HepG2 (cell line): Measurements from ENCODE around the gene ARHGAP19. TPM values are rescaled to one million over a fixed set of nuclear protein-coding genes. Genes with fewer than 3 reads are reported as not detected.

Experiments used
- AHR ChIP-seq: IDR thresholded peaks from 2 replicates; pipeline ENCODE4 v1.6.1; 2018; ENCODE audit warnings: missing genetic modification reagents, missing compliant biosample characterization
- AKNA ChIP-seq: sonication (generic); formaldehyde crosslinking; IDR thresholded peaks from 2 replicates; pipeline ENCODE4 v1.4.0; 2020; ENCODE audit warnings: missing genetic modification reagents, borderline replicate concordance
- ATAD3A ChIP-seq: sonication (generic); formaldehyde crosslinking; IDR thresholded peaks from 2 replicates; pipeline ENCODE4 v1.4.0; 2020; ENCODE audit warnings: missing genetic modification reagents
- BRD4 ChIP-seq: sonication (generic); formaldehyde crosslinking; IDR thresholded peaks from 2 replicates; pipeline ENCODE4 v1.4.0; 2020; ENCODE audit warnings: missing genetic modification reagents
- MAZ ChIP-seq, 2 experiments: sonication (generic) in 1 of 2; formaldehyde crosslinking in 1 of 2; IDR thresholded peaks; 2 replicates each; pipeline versions ENCODE4 v1.5.0 to v1.6.1; 2012 to 2020; ENCODE audit warnings: low read depth in 2 of 2, mild to moderate bottlenecking in 2 of 2, borderline replicate concordance in 1 of 2, improper control_type of control experiment in 1 of 2, low read length in 1 of 2, missing genetic modification reagents in 1 of 2, moderate library complexity in 1 of 2
- MIXL1 ChIP-seq: IDR thresholded peaks from 2 replicates; pipeline ENCODE4 v1.6.1; 2016
- TBX2 ChIP-seq: sonication (generic); formaldehyde crosslinking; IDR thresholded peaks from 2 replicates; pipeline ENCODE4 v1.5.0; 2020; ENCODE audit warnings: missing genetic modification reagents, mild to moderate bottlenecking, borderline replicate concordance
- ZNF614 ChIP-seq: IDR thresholded peaks from 2 replicates; pipeline ENCODE4 v1.6.1; 2018; ENCODE audit warnings: missing biosample characterization, missing genetic modification reagents, inconsistent platforms, borderline replicate concordance
- ZNF878 ChIP-seq: sonication (generic); formaldehyde crosslinking; IDR thresholded peaks from 2 replicates; pipeline ENCODE4 v1.8.1; 2023; ENCODE audit warnings: mild to moderate bottlenecking, missing genetic modification reagents, moderate library complexity
- ZSCAN29 ChIP-seq: sonication (generic); formaldehyde crosslinking; conservative IDR thresholded peaks from 2 replicates; pipeline ENCODE4 v1.4.0; 2020; ENCODE audit warnings: mild to moderate bottlenecking, missing genetic modification reagents
- ZSCAN31 ChIP-seq: sonication (generic); formaldehyde crosslinking; IDR thresholded peaks from 2 replicates; pipeline ENCODE4 v1.5.0; 2020; ENCODE audit warnings: low read depth, mild to moderate bottlenecking, missing genetic modification reagents
- polyA plus RNA-seq, 8 experiments: library from polyadenylated mRNA; depleted of rRNA in 3 of 8; stranded (reverse) in 7 of 8; unstranded in 1 of 8; fragments of >200 nt; fragmentation: Illumina TruSeq in 4 of 8; extraction: Trizol in 4 of 8; gene quantifications; 2 replicates each; pipeline versions ENCODE4 v1.2.1 to v1.2.3, GENCODE V29; 2011 to 2016; ENCODE audit warnings: low read depth in 4 of 8, missing spikeins in 1 of 8, mixed read lengths in 1 of 8; ENCODE audit not compliant: insufficient read depth in 1 of 8
- total RNA-seq, 5 experiments: library from RNA; depleted of rRNA; stranded (reverse); fragments of >200 nt; fragmentation: Illumina TruSeq; extraction: Trizol; gene quantifications; 2 replicates each; pipeline ENCODE4 v1.2.3, GENCODE V29; 2016; ENCODE audit warnings: low read depth in 1 of 5
- TF ChIP-seq, protein P1 (sequence below): sonication (generic); formaldehyde crosslinking; IDR thresholded peaks from 2 replicates; pipeline ENCODE4 v1.4.0; 2020; ENCODE audit warnings: missing genetic modification reagents
- TF ChIP-seq, protein P2 (sequence below): IDR thresholded peaks from 2 replicates; pipeline ENCODE4 v1.6.1; 2012; ENCODE audit warnings: low read length, improper control_type of control experiment

ARHGAP19 gene
- total and polyA plus RNA-seq, 2 of the 13 experiments (the other 11 are each of a cell fraction or from before 2014, with no cell fraction given), result 7.6 to 10.0 TPM

DNA sequence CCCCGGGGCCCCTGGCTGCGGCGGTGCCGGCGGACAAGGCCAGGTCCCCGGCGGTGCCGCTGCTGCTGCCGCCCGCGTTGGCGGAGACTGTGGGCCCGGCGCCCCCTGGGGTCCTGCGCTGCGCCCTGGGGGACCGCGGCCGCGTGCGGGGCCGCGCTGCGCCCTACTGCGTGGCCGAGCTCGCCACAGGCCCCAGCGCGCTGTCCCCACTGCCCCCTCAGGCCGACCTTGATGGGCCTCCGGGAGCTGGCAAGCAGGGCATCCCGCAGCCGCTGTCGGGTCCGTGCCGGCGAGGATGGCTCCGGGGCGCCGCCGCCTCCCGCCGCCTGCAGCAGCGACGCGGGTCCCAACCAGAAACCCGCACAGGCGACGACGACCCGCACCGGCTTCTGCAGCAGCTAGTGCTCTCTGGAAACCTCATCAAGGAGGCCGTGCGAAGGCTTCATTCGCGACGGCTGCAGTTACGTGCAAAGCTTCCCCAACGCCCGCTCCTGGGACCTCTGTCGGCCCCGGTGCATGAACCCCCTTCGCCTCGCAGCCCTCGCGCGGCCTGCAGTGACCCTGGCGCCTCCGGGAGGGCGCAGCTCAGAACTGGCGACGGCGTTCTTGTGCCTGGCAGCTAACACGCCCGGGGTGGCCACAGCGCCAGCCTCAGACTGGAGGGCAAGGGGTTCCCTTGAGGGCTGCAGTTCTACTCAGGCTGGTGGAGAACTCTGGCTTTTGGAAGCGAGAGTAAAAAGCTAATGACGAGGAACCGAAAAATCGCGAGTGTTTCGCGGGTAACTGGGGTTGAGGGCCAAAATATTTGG lies 27.4 kb upstream of the ARHGAP19 start (continued):
- TF ChIP-seq, protein P1, sequence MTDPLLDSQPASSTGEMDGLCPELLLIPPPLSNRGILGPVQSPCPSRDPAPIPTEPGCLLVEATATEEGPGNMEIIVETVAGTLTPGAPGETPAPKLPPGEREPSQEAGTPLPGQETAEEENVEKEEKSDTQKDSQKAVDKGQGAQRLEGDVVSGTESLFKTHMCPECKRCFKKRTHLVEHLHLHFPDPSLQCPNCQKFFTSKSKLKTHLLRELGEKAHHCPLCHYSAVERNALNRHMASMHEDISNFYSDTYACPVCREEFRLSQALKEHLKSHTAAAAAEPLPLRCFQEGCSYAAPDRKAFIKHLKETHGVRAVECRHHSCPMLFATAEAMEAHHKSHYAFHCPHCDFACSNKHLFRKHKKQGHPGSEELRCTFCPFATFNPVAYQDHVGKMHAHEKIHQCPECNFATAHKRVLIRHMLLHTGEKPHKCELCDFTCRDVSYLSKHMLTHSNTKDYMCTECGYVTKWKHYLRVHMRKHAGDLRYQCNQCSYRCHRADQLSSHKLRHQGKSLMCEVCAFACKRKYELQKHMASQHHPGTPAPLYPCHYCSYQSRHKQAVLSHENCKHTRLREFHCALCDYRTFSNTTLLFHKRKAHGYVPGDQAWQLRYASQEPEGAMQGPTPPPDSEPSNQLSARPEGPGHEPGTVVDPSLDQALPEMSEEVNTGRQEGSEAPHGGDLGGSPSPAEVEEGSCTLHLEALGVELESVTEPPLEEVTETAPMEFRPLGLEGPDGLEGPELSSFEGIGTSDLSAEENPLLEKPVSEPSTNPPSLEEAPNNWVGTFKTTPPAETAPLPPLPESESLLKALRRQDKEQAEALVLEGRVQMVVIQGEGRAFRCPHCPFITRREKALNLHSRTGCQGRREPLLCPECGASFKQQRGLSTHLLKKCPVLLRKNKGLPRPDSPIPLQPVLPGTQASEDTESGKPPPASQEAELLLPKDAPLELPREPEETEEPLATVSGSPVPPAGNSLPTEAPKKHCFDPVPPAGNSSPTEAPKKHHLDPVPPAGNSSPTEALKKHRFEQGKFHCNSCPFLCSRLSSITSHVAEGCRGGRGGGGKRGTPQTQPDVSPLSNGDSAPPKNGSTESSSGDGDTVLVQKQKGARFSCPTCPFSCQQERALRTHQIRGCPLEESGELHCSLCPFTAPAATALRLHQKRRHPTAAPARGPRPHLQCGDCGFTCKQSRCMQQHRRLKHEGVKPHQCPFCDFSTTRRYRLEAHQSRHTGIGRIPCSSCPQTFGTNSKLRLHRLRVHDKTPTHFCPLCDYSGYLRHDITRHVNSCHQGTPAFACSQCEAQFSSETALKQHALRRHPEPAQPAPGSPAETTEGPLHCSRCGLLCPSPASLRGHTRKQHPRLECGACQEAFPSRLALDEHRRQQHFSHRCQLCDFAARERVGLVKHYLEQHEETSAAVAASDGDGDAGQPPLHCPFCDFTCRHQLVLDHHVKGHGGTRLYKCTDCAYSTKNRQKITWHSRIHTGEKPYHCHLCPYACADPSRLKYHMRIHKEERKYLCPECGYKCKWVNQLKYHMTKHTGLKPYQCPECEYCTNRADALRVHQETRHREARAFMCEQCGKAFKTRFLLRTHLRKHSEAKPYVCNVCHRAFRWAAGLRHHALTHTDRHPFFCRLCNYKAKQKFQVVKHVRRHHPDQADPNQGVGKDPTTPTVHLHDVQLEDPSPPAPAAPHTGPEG (CRISPR knock-in tag), result 0 out of 2 replicates have a peak, but pooled peaks have one; percentile 15
- no peak for TF ChIP-seq AKNA (CRISPR knock-in tag)
- TF ChIP-seq, protein P2, sequence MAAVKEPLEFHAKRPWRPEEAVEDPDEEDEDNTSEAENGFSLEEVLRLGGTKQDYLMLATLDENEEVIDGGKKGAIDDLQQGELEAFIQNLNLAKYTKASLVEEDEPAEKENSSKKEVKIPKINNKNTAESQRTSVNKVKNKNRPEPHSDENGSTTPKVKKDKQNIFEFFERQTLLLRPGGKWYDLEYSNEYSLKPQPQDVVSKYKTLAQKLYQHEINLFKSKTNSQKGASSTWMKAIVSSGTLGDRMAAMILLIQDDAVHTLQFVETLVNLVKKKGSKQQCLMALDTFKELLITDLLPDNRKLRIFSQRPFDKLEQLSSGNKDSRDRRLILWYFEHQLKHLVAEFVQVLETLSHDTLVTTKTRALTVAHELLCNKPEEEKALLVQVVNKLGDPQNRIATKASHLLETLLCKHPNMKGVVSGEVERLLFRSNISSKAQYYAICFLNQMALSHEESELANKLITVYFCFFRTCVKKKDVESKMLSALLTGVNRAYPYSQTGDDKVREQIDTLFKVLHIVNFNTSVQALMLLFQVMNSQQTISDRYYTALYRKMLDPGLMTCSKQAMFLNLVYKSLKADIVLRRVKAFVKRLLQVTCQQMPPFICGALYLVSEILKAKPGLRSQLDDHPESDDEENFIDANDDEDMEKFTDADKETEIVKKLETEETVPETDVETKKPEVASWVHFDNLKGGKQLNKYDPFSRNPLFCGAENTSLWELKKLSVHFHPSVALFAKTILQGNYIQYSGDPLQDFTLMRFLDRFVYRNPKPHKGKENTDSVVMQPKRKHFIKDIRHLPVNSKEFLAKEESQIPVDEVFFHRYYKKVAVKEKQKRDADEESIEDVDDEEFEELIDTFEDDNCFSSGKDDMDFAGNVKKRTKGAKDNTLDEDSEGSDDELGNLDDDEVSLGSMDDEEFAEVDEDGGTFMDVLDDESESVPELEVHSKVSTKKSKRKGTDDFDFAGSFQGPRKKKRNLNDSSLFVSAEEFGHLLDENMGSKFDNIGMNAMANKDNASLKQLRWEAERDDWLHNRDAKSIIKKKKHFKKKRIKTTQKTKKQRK, result no peak
- 0 out of 2 replicates have a peak, but pooled peaks have one; percentile 48 for TF ChIP-seq ZNF614 (CRISPR knock-in tag)
- 0 out of 2 replicates have a peak, but pooled peaks have one; percentile 27 for TF ChIP-seq ZSCAN31
- 0 out of 2 replicates have a peak, but pooled peaks have one; percentile 29 for TF ChIP-seq AHR
- TF ChIP-seq TBX2, result peak; percentile 47; the same call in 1 of the 2 replicates
- TF ChIP-seq ATAD3A (CRISPR knock-in tag), result no peak
- no peak; the same call in 1 of the 2 replicates for TF ChIP-seq MIXL1 (CRISPR knock-in tag)
- no peak for TF ChIP-seq ZNF878
- no peak; the same call in 1 of the 2 replicates for TF ChIP-seq BRD4 (CRISPR knock-in tag)
- 0 out of 2 replicates have a peak, but pooled peaks have one; percentile 11 for TF ChIP-seq MAZ (IDR thresholded peaks at IDR 0.05; ENCODE audit: borderline replicate concordance, low read depth, low read length)
- no peak for TF ChIP-seq MAZ (CRISPR knock-in tag; IDR thresholded peaks at IDR 0.05; ENCODE audit: low read depth)
- TF ChIP-seq ZSCAN29, result no peak
